ENCODE measurements around the gene MED27.

DNA sequence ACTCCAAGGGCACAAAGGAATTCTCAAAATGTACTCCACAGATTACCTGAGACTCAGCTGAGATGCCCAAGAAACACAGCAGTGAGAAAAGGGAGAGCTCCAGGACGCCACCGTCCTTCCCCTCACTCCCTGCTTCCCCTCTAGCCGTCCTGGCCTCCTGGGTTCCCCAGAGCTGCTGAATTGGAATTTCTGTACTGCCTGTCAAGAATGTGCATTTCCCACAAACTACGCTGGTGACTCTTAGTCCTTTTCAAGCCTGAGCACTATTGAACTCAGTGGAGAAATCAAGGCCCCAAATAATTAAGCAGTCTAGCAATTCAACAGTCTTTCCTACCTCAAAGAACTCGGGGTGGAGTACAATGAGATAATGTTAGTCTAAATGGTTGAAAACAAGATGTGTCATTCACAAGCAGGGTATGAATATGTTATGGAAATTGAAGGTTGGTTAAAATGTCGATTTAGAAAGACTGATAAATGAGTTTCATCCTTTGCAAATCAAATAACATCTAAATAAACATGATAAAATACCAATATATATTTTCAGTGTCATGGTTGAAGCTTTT lies 153.2 kb downstream of the MED27 start:
- TF ChIP-seq ZNF644 (CRISPR knock-in tag; IDR thresholded peaks at IDR 0.05; ENCODE audit: low read depth): no peak
- no peak for TF ChIP-seq ZNF121 (CRISPR knock-in tag; IDR thresholded peaks at IDR 0.05)
- no peak for TF ChIP-seq POLR2A (IDR thresholded peaks at IDR 0.05; ENCODE audit: insufficient read depth in 1 of 2, low read depth in 2 of 2, low read length in 2 of 2)
